ENCODE measurements around the gene CETP.
"Not testable (repeated sequence)": the region's sequence is repeated elsewhere in the genome, so short reads cannot be mapped to it uniquely, and the experiment has no call there.

CETP gene

GRCh38 chr16:56980792-56981724 lies 19.3 kb downstream of the CETP start:
- DNase-seq (ENCODE audit: low spot score), result no peak

- DNase-seq (ENCODE audit: low spot score), result no peak
These were observed 20.1 kb downstream of the CETP start for GRCh38 chr16:56981729-56982271.

- DNase-seq (ENCODE audit: low spot score), result no peak
These were observed 20.9 kb downstream of the CETP start for GRCh38 chr16:56982695-56983094.

- no peak for DNase-seq (ENCODE audit: low spot score)
These were observed 21.5 kb downstream of the CETP start for GRCh38 chr16:56983211-56983751.

- DNase-seq (ENCODE audit: low spot score), result no peak
These were observed 22.9 kb downstream of the CETP start for GRCh38 chr16:56984639-56985038.

- no peak for DNase-seq (ENCODE audit: low spot score)
These were observed 23.7 kb downstream of the CETP start for GRCh38 chr16:56985288-56985961.

- no peak for DNase-seq (ENCODE audit: low spot score)
These were observed 24.2 kb downstream of the CETP start for GRCh38 chr16:56985962-56986360.

- DNase-seq (ENCODE audit: low spot score), result no peak
These were observed 24.6 kb downstream of the CETP start for GRCh38 chr16:56986361-56986760.

- not testable (repeated sequence) for DNase-seq (ENCODE audit: low spot score)
These were observed 25.2 kb downstream of the CETP start for GRCh38 chr16:56986908-56987307.

- DNase-seq (ENCODE audit: low spot score), result no peak
These were observed 25.9 kb downstream of the CETP start for GRCh38 chr16:56987692-56988091.

GRCh38 chr16:56988161-56988947 lies 26.6 kb downstream of the CETP start:
- DNase-seq (ENCODE audit: low spot score), result no peak

- peak; percentile 68 for DNase-seq (ENCODE audit: low spot score)
These were observed 27.5 kb downstream of the CETP start, which contains the start of gene NLRC5 for GRCh38 chr16:56988948-56989945. NLRC5 (plus strand) TSS chr16:56989557; CDS start chr16:57020713, 31,156 bp downstream.

GRCh38 chr16:56989988-56990387 lies 28.2 kb downstream of the CETP start:
- no peak for DNase-seq (ENCODE audit: low spot score)

GRCh38 chr16:56990407-56991286 lies 28.9 kb downstream of the CETP start:
- no peak for DNase-seq (ENCODE audit: low spot score)

GRCh38 chr16:56992431-56992830 lies 30.7 kb downstream of the CETP start:
- DNase-seq (ENCODE audit: low spot score), result not testable (repeated sequence)

- no peak for DNase-seq (ENCODE audit: low spot score)
These were observed 31.5 kb downstream of the CETP start for GRCh38 chr16:56993204-56993603.

GRCh38 chr16:56994311-56994710 lies 32.6 kb downstream of the CETP start:
- no peak for DNase-seq (ENCODE audit: low spot score)

- DNase-seq (ENCODE audit: low spot score), result no peak
These were observed 33.5 kb downstream of the CETP start for GRCh38 chr16:56995136-56995805.

GRCh38 chr16:56997264-56997663 lies 35.5 kb downstream of the CETP start:
- DNase-seq (ENCODE audit: low spot score), result no peak

Data from putamen (tissue), 1 donor.